Skeletal muscle satellite cell (primary cell): ENCODE data around the gene MCF2L.

Experiments
- H3K27me3 ChIP-seq: 2 replicates; pipeline ENCODE4 v1.7.0; 2013; ENCODE audit warnings: low read length; ENCODE audit not compliant: control insufficient read depth, insufficient read depth
- H3K36me3 ChIP-seq: 2 replicates; pipeline ENCODE4 v1.7.0; 2013; ENCODE audit warnings: mild to moderate bottlenecking, control low read depth, low read length; ENCODE audit not compliant: insufficient read depth
- H3K4me1 ChIP-seq: 2 replicates; pipeline ENCODE4 v1.7.0; 2013; ENCODE audit warnings: low read length; ENCODE audit not compliant: control insufficient read depth, insufficient read depth
- H3K4me2 ChIP-seq: 2 replicates; pipeline ENCODE4 v1.7.0; 2013; ENCODE audit warnings: mild to moderate bottlenecking, low read length
- H3K4me3 ChIP-seq: 2 replicates; pipeline ENCODE4 v1.7.0; 2013; ENCODE audit warnings: low read length
- H3K9ac ChIP-seq: 2 replicates; pipeline ENCODE4 v1.7.0; 2013; ENCODE audit warnings: mild to moderate bottlenecking, low read depth, low read length, moderate library complexity
- H3K9me3 ChIP-seq: replicated peaks from 2 replicates; pipeline ENCODE4 v1.7.0; 2013; ENCODE audit warnings: mild to moderate bottlenecking, control low read depth, low read length

MCF2L gene

GRCh38 chr13:113123226-113124201 is 154.5 kb downstream of the MCF2L start:
- Histone ChIP-seq H3K27me3 (peaks cover 23% of the 10 kb centered on the region), H3K4me1 (peaks cover 14% of the 10 kb centered on the region), H3K9me3 (no peaks in the 10 kb centered on the region), H3K36me3 (no peaks in the 10 kb centered on the region), H3K4me3 (peak overlapping the region; percentile 63), H3K4me2 (peak overlapping the region; percentile 78), H3K9ac (peak overlapping the region; percentile 21)

- no peak overlapping the region for H3K4me3 ChIP-seq
- H3K36me3 ChIP-seq, result no peaks in the 10 kb centered on the region
- H3K27me3 ChIP-seq, result peaks cover 16% of the 10 kb centered on the region
- H3K4me2 ChIP-seq, result no peak overlapping the region
- H3K9ac ChIP-seq, result no peak overlapping the region
- H3K4me1 ChIP-seq, result peaks cover 14% of the 10 kb centered on the region
- H3K9me3 ChIP-seq, result no peaks in the 10 kb centered on the region
Measured at GRCh38 chr13:113124211-113124970, 155.4 kb downstream of the MCF2L start.

- Histone ChIP-seq H3K9me3 (no peaks in the 10 kb centered on the region), H3K9ac (no peak overlapping the region), H3K4me2 (no peak overlapping the region), H3K4me3 (no peak overlapping the region), H3K27me3 (peaks cover 16% of the 10 kb centered on the region), H3K4me1 (peaks cover 14% of the 10 kb centered on the region), H3K36me3 (no peaks in the 10 kb centered on the region)
Measured at GRCh38 chr13:113125506-113126264, 156.7 kb downstream of the MCF2L start.

GRCh38 chr13:113126265-113127150 is 157.5 kb downstream of the MCF2L start:
- H3K4me3 ChIP-seq, result no peak overlapping the region

GRCh38 chr13:113129480-113129879 is 160.5 kb downstream of the MCF2L start:
- Histone ChIP-seq H3K9ac (no peak overlapping the region), H3K4me3 (no peak overlapping the region), H3K9me3 (no peaks in the 10 kb centered on the region), H3K27me3 (peaks cover 47% of the 10 kb centered on the region), H3K4me1 (no peaks in the 10 kb centered on the region), H3K4me2 (no peak overlapping the region), H3K36me3 (no peaks in the 10 kb centered on the region)

More at GRCh38 chr13:113126265-113127150, 157.5 kb downstream of the MCF2L start:
- Histone ChIP-seq H3K4me1 (peaks cover 14% of the 10 kb centered on the region), H3K9me3 (no peaks in the 10 kb centered on the region), H3K27me3 (peaks cover 24% of the 10 kb centered on the region), H3K36me3 (no peaks in the 10 kb centered on the region), H3K4me2 (no peak overlapping the region), H3K9ac (no peak overlapping the region)

GRCh38 chr13:113129921-113130750 is 161.1 kb downstream of the MCF2L start:
- Histone ChIP-seq H3K4me3 (no peak overlapping the region), H3K9ac (no peak overlapping the region), H3K9me3 (no peaks in the 10 kb centered on the region)

GRCh38 chr13:113135281-113135760 is 166.3 kb downstream of the MCF2L start:
- Histone ChIP-seq H3K27me3 (peaks cover 59% of the 10 kb centered on the region), H3K4me1 (no peaks in the 10 kb centered on the region), H3K36me3 (no peaks in the 10 kb centered on the region), H3K4me3 (no peak overlapping the region), H3K4me2 (no peak overlapping the region), H3K9ac (no peak overlapping the region), H3K9me3 (no peaks in the 10 kb centered on the region)

More at GRCh38 chr13:113129921-113130750, 161.1 kb downstream of the MCF2L start:
- Histone ChIP-seq H3K36me3 (no peaks in the 10 kb centered on the region), H3K4me1 (no peaks in the 10 kb centered on the region), H3K4me2 (no peak overlapping the region), H3K27me3 (peaks cover 49% of the 10 kb centered on the region)

GRCh38 chr13:113137691-113138298 is 168.8 kb downstream of the MCF2L start:
- Histone ChIP-seq H3K9ac (no peak overlapping the region), H3K9me3 (no peaks in the 10 kb centered on the region), H3K4me3 (no peak overlapping the region), H3K4me1 (no peaks in the 10 kb centered on the region), H3K36me3 (no peaks in the 10 kb centered on the region), H3K4me2 (no peak overlapping the region), H3K27me3 (peaks cover 38% of the 10 kb centered on the region)

- Histone ChIP-seq H3K27me3 (peaks cover 29% of the 10 kb centered on the region), H3K4me3 (no peak overlapping the region)
Measured at GRCh38 chr13:113138792-113139551, 170.0 kb downstream of the MCF2L start.

More at GRCh38 chr13:113138792-113139551, 170.0 kb downstream of the MCF2L start:
- Histone ChIP-seq H3K36me3 (no peaks in the 10 kb centered on the region), H3K9ac (no peak overlapping the region), H3K4me2 (no peak overlapping the region), H3K9me3 (no peaks in the 10 kb centered on the region), H3K4me1 (no peaks in the 10 kb centered on the region)
